H1 (cell line): ENCODE measurements around the gene SYT15.

Experiments
- BACH1 ChIP-seq: IDR thresholded peaks from 2 replicates; pipeline ENCODE4 v1.6.1; 2012; ENCODE audit warnings: low read length, improper control_type of control experiment
- CREB1 ChIP-seq: IDR thresholded peaks from 2 replicates; pipeline ENCODE4 v1.6.1; 2012; ENCODE audit warnings: inconsistent platforms
- CTCF ChIP-seq, 3 experiments: IDR thresholded peaks; 1 replicate in 2 of 3; 2 replicates in 1 of 3; pipeline versions ENCODE4 v1.5.1 to v1.6.1; 2011; ENCODE audit warnings: low read length in 3 of 3, mild to moderate bottlenecking in 3 of 3, inconsistent platforms in 2 of 3, low read depth in 1 of 3, moderate library complexity in 1 of 3; ENCODE audit not compliant: insufficient read depth in 1 of 3; ENCODE audit errors: control extremely low read depth in 1 of 3
- GABPA ChIP-seq: IDR thresholded peaks from 2 replicates; pipeline ENCODE4 v1.6.1; 2011; ENCODE audit warnings: mild to moderate bottlenecking, low read length, moderate library complexity, borderline replicate concordance; ENCODE audit not compliant: insufficient read depth
- HDAC2 ChIP-seq, 2 experiments: fragments of 300-600 bp in 1 of 2; sonication (generic) in 1 of 2; IDR thresholded peaks; 2 replicates each; pipeline ENCODE4 v1.6.1; 2011 to 2012; ENCODE audit warnings: low read depth in 2 of 2, low read length in 2 of 2, mild to moderate bottlenecking in 2 of 2, moderate library complexity in 2 of 2, borderline replicate concordance in 1 of 2, inconsistent platforms in 1 of 2
- JUN ChIP-seq: IDR thresholded peaks from 2 replicates; pipeline ENCODE4 v1.6.1; 2011; ENCODE audit warnings: low read depth, mild to moderate bottlenecking, improper control_type of control experiment, low read length
- JUND ChIP-seq: IDR thresholded peaks from 2 replicates; pipeline ENCODE4 v1.6.1; 2011; ENCODE audit warnings: mild to moderate bottlenecking, improper control_type of control experiment, low read length
- POU5F1 ChIP-seq: IDR thresholded peaks from 2 replicates; pipeline ENCODE4 v1.6.1; 2011; ENCODE audit warnings: low read depth, mild to moderate bottlenecking, low read length, moderate library complexity
- RFX5 ChIP-seq: IDR thresholded peaks from 2 replicates; pipeline ENCODE4 v1.6.1; 2011; ENCODE audit warnings: low read depth, low read length, improper control_type of control experiment, borderline replicate concordance
- RXRA ChIP-seq: IDR thresholded peaks from 2 replicates; pipeline ENCODE4 v1.6.1; 2011; ENCODE audit warnings: low read depth, mild to moderate bottlenecking, low read length, moderate library complexity; ENCODE audit not compliant: insufficient read depth
- TAF7 ChIP-seq: optimal IDR thresholded peaks from 2 replicates; pipeline ENCODE3; 2011; ENCODE audit warnings: low read depth, mild to moderate bottlenecking, inconsistent platforms, low read length, moderate library complexity, borderline replicate concordance
- YY1 ChIP-seq: IDR thresholded peaks from 2 replicates; pipeline ENCODE4 v1.6.1; 2011; ENCODE audit warnings: low read depth, mild to moderate bottlenecking, low read length
- TF ChIP-seq, protein P1 (sequence below): IDR thresholded peaks from 2 replicates; pipeline ENCODE4 v1.6.1; 2011; ENCODE audit warnings: low read length, improper control_type of control experiment

DNA sequence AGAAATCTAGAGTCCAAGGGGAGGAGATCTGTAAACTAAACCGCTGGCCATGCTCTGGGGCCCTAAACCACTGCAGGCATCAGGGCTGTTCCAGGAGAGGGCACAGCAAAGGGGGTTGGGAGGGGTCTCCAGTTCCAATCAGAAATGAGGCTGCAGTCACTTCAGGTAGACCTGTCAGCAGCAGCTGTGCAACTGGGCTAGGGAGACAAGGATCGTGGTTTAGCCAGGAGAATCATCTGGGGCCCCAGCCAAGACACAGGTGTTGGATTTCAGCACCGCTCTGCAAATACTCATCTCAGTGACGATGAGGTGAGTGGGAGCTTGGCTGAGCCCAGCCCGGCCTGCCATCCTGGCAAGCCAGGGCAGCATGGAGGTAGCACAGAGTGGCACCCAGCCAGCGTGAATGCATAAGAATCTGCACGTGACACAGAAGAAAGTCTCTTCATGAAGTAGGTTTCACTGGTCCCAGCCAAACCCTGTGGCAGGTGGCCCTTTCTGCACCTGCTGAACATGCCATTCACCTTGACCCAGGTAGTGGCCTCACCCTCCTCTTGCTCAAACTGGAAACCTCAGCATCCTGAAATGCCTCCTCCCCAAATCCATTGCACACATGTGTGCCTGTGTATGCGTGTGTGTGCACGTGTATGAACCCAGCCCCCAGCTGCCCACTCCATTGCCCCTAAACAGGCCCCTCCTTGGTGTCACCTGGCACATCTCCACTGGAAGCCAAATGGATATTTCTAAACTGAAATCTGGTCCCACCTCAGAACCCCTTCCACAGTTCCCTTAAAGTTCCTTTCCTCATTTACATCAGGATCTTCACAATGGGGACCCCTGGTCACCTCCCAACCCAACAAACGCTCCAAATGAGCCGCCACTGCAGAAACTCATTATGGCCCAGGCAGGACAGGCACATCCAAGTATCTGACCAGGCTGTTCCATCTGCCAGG, 32.1 kb upstream of the SYT15 start:
- TF ChIP-seq RFX5 (no peak), YY1 (no peak), BACH1 (no peak), POU5F1 (no peak), CTCF (IDR thresholded peaks at IDR 0.05; ENCODE audit: control extremely low read depth in 1 of 3, insufficient read depth in 1 of 3, low read depth in 1 of 3, low read length in 3 of 3) (no peak), HDAC2 (IDR thresholded peaks at IDR 0.05; ENCODE audit: borderline replicate concordance in 1 of 2, low read depth in 2 of 2, low read length in 2 of 2) (no peak), RXRA (no peak), CREB1 (no peak), TAF7 (no peak), JUN (no peak), GABPA (no peak), JUND (no peak)
- TF ChIP-seq, protein P1, sequence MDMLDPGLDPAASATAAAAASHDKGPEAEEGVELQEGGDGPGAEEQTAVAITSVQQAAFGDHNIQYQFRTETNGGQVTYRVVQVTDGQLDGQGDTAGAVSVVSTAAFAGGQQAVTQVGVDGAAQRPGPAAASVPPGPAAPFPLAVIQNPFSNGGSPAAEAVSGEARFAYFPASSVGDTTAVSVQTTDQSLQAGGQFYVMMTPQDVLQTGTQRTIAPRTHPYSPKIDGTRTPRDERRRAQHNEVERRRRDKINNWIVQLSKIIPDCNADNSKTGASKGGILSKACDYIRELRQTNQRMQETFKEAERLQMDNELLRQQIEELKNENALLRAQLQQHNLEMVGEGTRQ: no peak
